ENCODE measurements around the gene LEF1. TPM values are rescaled to one million over a fixed set of nuclear protein-coding genes. Genes with fewer than 3 reads are reported as not detected.

LEF1 gene
- total RNA-seq, 1 donor from 2014 or later = 16.6 TPM

GRCh38 chr4:108117418-108118182 is 51.1 kb downstream of the LEF1 start:
- no peaks in the 10 kb centered on the region for H3K79me2 ChIP-seq (ENCODE audit: insufficient read depth, low read length)
- DNase-seq (ENCODE audit: low read depth) (no peak), FAIRE-seq (no peak)
- H3K27me3 ChIP-seq (ENCODE audit: insufficient read depth, low read length) = no peaks in the 10 kb centered on the region
- H3K4me3 ChIP-seq (ENCODE audit: insufficient read depth, low read depth, low read length) = no peak overlapping the region
- no peaks in the 10 kb centered on the region for H3K9me3 ChIP-seq (ENCODE audit: insufficient read depth, low read depth, low read length)
- Mint-ChIP-seq H3K36me3 (ENCODE audit: low read depth, unreplicated experiment) (no peaks in the 10 kb centered on the region), H3K27ac (ENCODE audit: unreplicated experiment) (peak overlapping the region; percentile 62), H3K27me3 (ENCODE audit: low read depth, unreplicated experiment) (no peaks in the 10 kb centered on the region), H3K4me1 (ENCODE audit: low read depth, unreplicated experiment) (peaks cover 59% of the 10 kb centered on the region), H3K9me3 (ENCODE audit: unreplicated experiment) (no peaks in the 10 kb centered on the region), H3K4me3 (ENCODE audit: unreplicated experiment) (no peak overlapping the region)
- H3K27ac ChIP-seq (ENCODE audit: low read depth, low read length) = no peak overlapping the region
- H3K4me1 ChIP-seq (ENCODE audit: insufficient read depth, low read length) = peaks cover 4% of the 10 kb centered on the region
- no peak overlapping the region for H3K9ac ChIP-seq (ENCODE audit: low read length)
- TF ChIP-seq CTCF (IDR thresholded peaks at IDR 0.05; ENCODE audit: insufficient read depth, low read depth, low read length) (no peak), EZH2 (IDR thresholded peaks at IDR 0.05; ENCODE audit: insufficient read depth, low read length) (no peak)
- H3K4me2 ChIP-seq (ENCODE audit: low read length) = peak overlapping the region; percentile 11
- no peaks in the 10 kb centered on the region for H3K36me3 ChIP-seq (ENCODE audit: insufficient read depth, low read length)
- H2AFZ ChIP-seq (ENCODE audit: low read depth, low read length) = no peak overlapping the region
- H4K20me1 ChIP-seq (ENCODE audit: insufficient read depth, low read length) = no peaks in the 10 kb centered on the region

- Histone ChIP-seq H2AFZ (ENCODE audit: low read depth, low read length) (no peak overlapping the region), H3K36me3 (ENCODE audit: insufficient read depth, low read length) (no peaks in the 10 kb centered on the region), H3K79me2 (ENCODE audit: insufficient read depth, low read length) (no peaks in the 10 kb centered on the region), H3K27ac (ENCODE audit: low read depth, low read length) (no peak overlapping the region), H3K27me3 (ENCODE audit: insufficient read depth, low read length) (no peaks in the 10 kb centered on the region), H4K20me1 (ENCODE audit: insufficient read depth, low read length) (no peaks in the 10 kb centered on the region), H3K9me3 (ENCODE audit: insufficient read depth, low read depth, low read length) (no peaks in the 10 kb centered on the region), H3K9ac (ENCODE audit: low read length) (no peak overlapping the region), H3K4me2 (ENCODE audit: low read length) (no peak overlapping the region), H3K4me1 (ENCODE audit: insufficient read depth, low read length) (peaks cover 4% of the 10 kb centered on the region), H3K4me3 (ENCODE audit: insufficient read depth, low read depth, low read length) (no peak overlapping the region)
- Mint-ChIP-seq H3K27me3 (ENCODE audit: low read depth, unreplicated experiment) (no peaks in the 10 kb centered on the region), H3K4me1 (ENCODE audit: low read depth, unreplicated experiment) (peaks cover 63% of the 10 kb centered on the region), H3K4me3 (ENCODE audit: unreplicated experiment) (no peak overlapping the region), H3K36me3 (ENCODE audit: low read depth, unreplicated experiment) (no peaks in the 10 kb centered on the region), H3K9me3 (ENCODE audit: unreplicated experiment) (no peaks in the 10 kb centered on the region), H3K27ac (ENCODE audit: unreplicated experiment) (peak overlapping the region; percentile 51)
- TF ChIP-seq CTCF (IDR thresholded peaks at IDR 0.05; ENCODE audit: insufficient read depth, low read depth, low read length) = no peak
- FAIRE-seq = no peak
- DNase-seq (ENCODE audit: low read depth) = no peak
These were observed 52.1 kb downstream of the LEF1 start for GRCh38 chr4:108116423-108117168.

GRCh38 chr4:108115168-108115526 is 53.6 kb downstream of the LEF1 start:
- no peak overlapping the region for H3K27ac Mint-ChIP-seq (ENCODE audit: unreplicated experiment)
- DNase-seq (ENCODE audit: low read depth) (no peak), FAIRE-seq (no peak)
- H2AFZ ChIP-seq (ENCODE audit: low read depth, low read length) = no peak overlapping the region
- no peaks in the 10 kb centered on the region for H3K27me3 ChIP-seq (ENCODE audit: insufficient read depth, low read length)
- H3K79me2 ChIP-seq (ENCODE audit: insufficient read depth, low read length) = no peaks in the 10 kb centered on the region
- no peaks in the 10 kb centered on the region for H3K27me3 Mint-ChIP-seq (ENCODE audit: low read depth, unreplicated experiment)
- H4K20me1 ChIP-seq (ENCODE audit: insufficient read depth, low read length) = no peaks in the 10 kb centered on the region
- no peak overlapping the region for H3K4me3 Mint-ChIP-seq (ENCODE audit: unreplicated experiment)
- H3K4me3 ChIP-seq (ENCODE audit: insufficient read depth, low read depth, low read length) = no peak overlapping the region
- TF ChIP-seq EZH2 (IDR thresholded peaks at IDR 0.05; ENCODE audit: insufficient read depth, low read length) (no peak), CTCF (IDR thresholded peaks at IDR 0.05; ENCODE audit: insufficient read depth, low read depth, low read length) (no peak)
- H3K9ac ChIP-seq (ENCODE audit: low read length) = no peak overlapping the region
- no peaks in the 10 kb centered on the region for H3K9me3 ChIP-seq (ENCODE audit: insufficient read depth, low read depth, low read length)
- no peak overlapping the region for H3K4me2 ChIP-seq (ENCODE audit: low read length)
- peaks cover 63% of the 10 kb centered on the region for H3K4me1 Mint-ChIP-seq (ENCODE audit: low read depth, unreplicated experiment)
- no peaks in the 10 kb centered on the region for H3K9me3 Mint-ChIP-seq (ENCODE audit: unreplicated experiment)
- no peak overlapping the region for H3K27ac ChIP-seq (ENCODE audit: low read depth, low read length)
- H3K36me3 Mint-ChIP-seq (ENCODE audit: low read depth, unreplicated experiment) = no peaks in the 10 kb centered on the region
- no peaks in the 10 kb centered on the region for H3K36me3 ChIP-seq (ENCODE audit: insufficient read depth, low read length)
- H3K4me1 ChIP-seq (ENCODE audit: insufficient read depth, low read length) = peaks cover 4% of the 10 kb centered on the region
